AG04450 (cell line): Measurements from ENCODE around the gene ABCB9. TPM values are rescaled to one million over a fixed set of nuclear protein-coding genes. Genes with fewer than 3 reads are reported as not detected.
"Not testable (repeated sequence)": the region's sequence is repeated elsewhere in the genome, so short reads cannot be mapped to it uniquely, and the experiment has no call there.

ENCODE experiments used
- CTCF ChIA-PET: fragments of 300-600, 350-600 bp; formaldehyde crosslinking; extraction: SDS; loops from one replicate; lab custom pipeline; 2022; ENCODE audit warnings: antibody characterized with exemption, inconsistent platforms; lab: Charles Lee
- POLR2A ChIA-PET: fragments of 350-600 bp; formaldehyde crosslinking; extraction: SDS; loops from one replicate; lab custom pipeline; 2021; ENCODE audit warnings: antibody characterized with exemption, inconsistent platforms; lab: Yijun Ruan, JAX
- DNase-seq: peaks from one replicate; pipeline ENCODE4 v3.0.0-alpha.2; 2011; ENCODE audit warnings: low read depth, low spot score
- H3K27ac ChIP-seq: one replicate; pipeline ENCODE4 v1.5.1; 2012; ENCODE audit warnings: low read depth, low read length, control low read depth
- H3K27me3 ChIP-seq: one replicate; pipeline ENCODE4 v1.6.0; 2012; ENCODE audit warnings: low read length; ENCODE audit not compliant: control insufficient read depth, insufficient read depth
- H3K4me3 ChIP-seq: 2 replicates; pipeline ENCODE4 v1.5.1; 2011; ENCODE audit warnings: mild to moderate bottlenecking, low read depth, low read length, control low read depth
- H3K9me3 ChIP-seq: 2 replicates; pipeline ENCODE4 v1.5.1; 2012; ENCODE audit warnings: low read length; ENCODE audit not compliant: control insufficient read depth, insufficient read depth
- polyA plus RNA-seq: library from polyadenylated mRNA; depleted of rRNA; stranded (reverse); fragments of >200 nt; gene quantifications from 2 replicates; pipeline ENCODE4 v1.2.3, GENCODE V29; 2011
- TF ChIP-seq, protein P1 (sequence below): IDR thresholded peaks from 2 replicates; pipeline ENCODE4 v1.5.1; 2011; ENCODE audit warnings: low read depth, low read length, control low read depth, inconsistent platforms

The ABCB9 gene
- polyA plus RNA-seq, 1 experiment = 3.4 TPM

DNA sequence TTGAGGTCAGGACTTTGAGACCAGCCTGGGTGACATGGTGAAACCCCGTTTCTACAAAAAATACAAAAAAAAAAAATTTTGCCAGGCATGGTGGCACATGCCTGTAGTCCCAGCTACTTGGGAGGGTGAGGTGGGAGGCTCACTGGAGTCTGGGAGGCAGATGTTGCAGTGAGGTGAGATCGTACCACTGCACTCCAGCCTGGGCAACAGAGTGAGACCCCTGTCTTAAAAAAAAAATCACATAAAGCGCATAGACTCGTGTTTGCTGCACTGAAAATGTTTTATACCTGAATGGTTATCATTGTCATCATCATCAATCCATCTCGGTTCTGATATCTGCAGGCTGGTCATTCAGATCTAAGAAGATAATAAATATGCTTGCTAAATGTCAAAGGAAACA lies 45.6 kb downstream of the ABCB9 start:
- DNase-seq = no peak
- peaks cover 4% of the 10 kb centered on the region for H3K9me3 ChIP-seq
- H3K4me3 ChIP-seq = no peak overlapping the region
- H3K27ac ChIP-seq = no peak overlapping the region
- POLR2A ChIA-PET = no interaction called here
- CTCF ChIA-PET = no interaction called here
- TF ChIP-seq, protein P1, sequence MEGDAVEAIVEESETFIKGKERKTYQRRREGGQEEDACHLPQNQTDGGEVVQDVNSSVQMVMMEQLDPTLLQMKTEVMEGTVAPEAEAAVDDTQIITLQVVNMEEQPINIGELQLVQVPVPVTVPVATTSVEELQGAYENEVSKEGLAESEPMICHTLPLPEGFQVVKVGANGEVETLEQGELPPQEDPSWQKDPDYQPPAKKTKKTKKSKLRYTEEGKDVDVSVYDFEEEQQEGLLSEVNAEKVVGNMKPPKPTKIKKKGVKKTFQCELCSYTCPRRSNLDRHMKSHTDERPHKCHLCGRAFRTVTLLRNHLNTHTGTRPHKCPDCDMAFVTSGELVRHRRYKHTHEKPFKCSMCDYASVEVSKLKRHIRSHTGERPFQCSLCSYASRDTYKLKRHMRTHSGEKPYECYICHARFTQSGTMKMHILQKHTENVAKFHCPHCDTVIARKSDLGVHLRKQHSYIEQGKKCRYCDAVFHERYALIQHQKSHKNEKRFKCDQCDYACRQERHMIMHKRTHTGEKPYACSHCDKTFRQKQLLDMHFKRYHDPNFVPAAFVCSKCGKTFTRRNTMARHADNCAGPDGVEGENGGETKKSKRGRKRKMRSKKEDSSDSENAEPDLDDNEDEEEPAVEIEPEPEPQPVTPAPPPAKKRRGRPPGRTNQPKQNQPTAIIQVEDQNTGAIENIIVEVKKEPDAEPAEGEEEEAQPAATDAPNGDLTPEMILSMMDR = no peak
- no peaks in the 10 kb centered on the region for H3K27me3 ChIP-seq

DNA sequence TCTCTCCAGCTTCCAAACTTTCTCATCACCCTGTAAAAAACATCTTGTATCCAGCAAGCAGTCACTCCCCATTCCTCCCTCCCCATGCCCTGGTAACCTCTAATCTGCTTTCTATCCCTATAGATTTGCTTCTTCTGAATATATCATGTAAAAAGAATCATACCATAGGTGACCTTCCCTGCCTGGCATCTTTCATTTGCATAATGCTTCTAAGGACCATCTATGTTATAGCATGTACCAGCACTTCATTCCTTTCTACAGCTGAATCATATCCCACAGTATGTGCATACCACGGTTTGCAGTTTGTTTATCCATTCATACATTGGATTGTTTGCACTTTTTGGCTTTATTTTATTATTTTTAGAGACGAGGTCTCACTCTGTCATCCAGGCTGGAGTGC lies 47.4 kb downstream of the ABCB9 start:
- no peak overlapping the region for H3K4me3 ChIP-seq
- POLR2A ChIA-PET = interaction anchor here (0.6 to 1.2 kb wide), 3 partner anchors 20 to 26 kb away, joined by 4 to 8 read pairs (median 4); no protein-coding TSS in a partner anchor
- CTCF ChIA-PET = interaction anchor here (1.1 kb wide), 1 partner anchor 319 kb away, joined by 3 read pairs; no protein-coding TSS in a partner anchor
- no peaks in the 10 kb centered on the region for H3K9me3 ChIP-seq
- no peak overlapping the region for H3K27ac ChIP-seq
- peak; percentile 32 for DNase-seq
- H3K27me3 ChIP-seq = no peaks in the 10 kb centered on the region
- TF ChIP-seq, protein P1 = no peak

GRCh38 chr12:122917507-122918121 lies 48.6 kb downstream of the ABCB9 start:
- TF ChIP-seq, protein P1 = no peak
- POLR2A ChIA-PET = no interaction called here
- H3K27ac ChIP-seq = peak overlapping the region; percentile 31
- H3K4me3 ChIP-seq = no peak overlapping the region
- H3K27me3 ChIP-seq = no peaks in the 10 kb centered on the region
- DNase-seq = no peak
- no peaks in the 10 kb centered on the region for H3K9me3 ChIP-seq
- CTCF ChIA-PET = interaction anchor here (1.1 kb wide), 1 partner anchor 321 kb away, joined by 3 read pairs; no protein-coding TSS in a partner anchor

GRCh38 chr12:122909442-122910288 lies 56.6 kb downstream of the ABCB9 start:
- ChIA-PET CTCF (no interaction called here), POLR2A (no interaction called here)
- no peak for DNase-seq
- Histone ChIP-seq H3K27me3 (no peaks in the 10 kb centered on the region), H3K9me3 (no peaks in the 10 kb centered on the region), H3K27ac (no peak overlapping the region), H3K4me3 (no peak overlapping the region)
- TF ChIP-seq, protein P1 = no peak

DNA sequence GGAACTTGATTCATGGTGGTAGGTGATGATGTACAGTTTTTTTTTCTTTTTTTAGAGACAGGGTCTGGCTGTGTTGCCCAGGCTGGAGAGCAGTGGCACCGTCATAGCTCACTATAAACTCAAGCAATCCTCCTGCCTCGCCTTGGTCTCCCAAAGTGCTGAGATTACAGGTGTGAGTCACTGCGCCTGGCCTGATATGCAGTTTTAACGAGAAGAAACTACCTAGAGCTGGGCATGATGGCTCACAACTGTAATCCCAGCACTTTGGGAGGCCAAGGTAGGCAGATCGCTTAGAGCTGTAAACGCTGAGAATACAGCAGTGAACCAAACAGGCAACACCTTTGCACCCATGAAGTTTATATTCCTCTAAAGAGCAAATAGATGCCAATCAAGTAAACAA lies 57.3 kb downstream of the ABCB9 start:
- H3K4me3 ChIP-seq = no peak overlapping the region
- ChIA-PET POLR2A (no interaction called here), CTCF (interaction anchor here (0.7 kb wide), 1 partner anchor 81 kb away, joined by 12 read pairs; no protein-coding TSS in a partner anchor)
- no peaks in the 10 kb centered on the region for H3K27me3 ChIP-seq
- TF ChIP-seq, protein P1 = no peak
- DNase-seq = no peak
- H3K9me3 ChIP-seq = no peaks in the 10 kb centered on the region
- H3K27ac ChIP-seq = no peak overlapping the region

DNA sequence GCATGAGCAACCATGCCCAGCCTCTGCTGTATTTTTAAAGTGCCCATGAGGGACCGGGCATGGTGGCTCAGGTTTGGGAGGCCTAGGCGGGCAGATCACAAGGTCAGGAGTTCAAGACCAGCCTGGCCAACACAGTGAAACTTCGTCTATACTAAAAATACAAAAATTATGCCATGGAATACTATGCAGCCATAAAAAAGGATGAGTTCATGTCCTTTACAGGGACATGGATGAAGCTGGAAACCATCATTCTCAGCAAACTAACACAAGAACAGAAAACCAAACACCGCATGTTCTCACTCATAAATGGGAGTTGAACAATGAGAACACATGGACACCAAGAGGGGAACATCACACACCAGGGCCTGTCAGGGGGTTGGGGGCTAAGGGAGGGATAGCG lies 61.0 kb downstream of the ABCB9 start:
- H3K27me3 ChIP-seq, H3K9me3 ChIP-seq, H3K4me3 ChIP-seq, POLR2A ChIA-PET, DNase-seq, CTCF ChIA-PET, H3K27ac ChIP-seq: not testable (repeated sequence)
